Liver (tissue), 3 donors: ENCODE measurements around the gene KCNQ1.
A peak's percentile ranks its signal among the peaks of the same experiment; 100 is the strongest.

Experiments
- CTCF ChIP-seq: fragments of 150-350 bp; IDR thresholded peaks from 2 replicates; pipeline ENCODE4 v1.5.1; 2017; ENCODE audit warnings: improper control_type of control experiment, low read depth, low read length; ENCODE audit not compliant: missing input control
- MAX ChIP-seq: IDR thresholded peaks from 2 replicates; pipeline ENCODE4 v1.6.1; 2016; ENCODE audit warnings: antibody characterized with exemption
- NR2F2 ChIP-seq: IDR thresholded peaks from 2 replicates; pipeline ENCODE4 v1.6.1; 2016; ENCODE audit warnings: antibody characterized with exemption
- RAD21 ChIP-seq, 2 donors: IDR thresholded peaks; 2 replicates each; pipeline ENCODE4 v1.6.1; 2016; ENCODE audit warnings: antibody characterized with exemption in 2 of 2, mild to moderate bottlenecking in 2 of 2
- TAF1 ChIP-seq: conservative IDR thresholded peaks from 2 replicates; pipeline ENCODE4 v1.6.1; 2016; ENCODE audit warnings: antibody characterized with exemption, mild to moderate bottlenecking
- TF ChIP-seq, protein P1 (sequence below): IDR thresholded peaks from 2 replicates; pipeline ENCODE4 v1.6.1; 2016; ENCODE audit warnings: antibody characterized with exemption
- donor health status: healthy.
- donor health status: healthy.

DNA sequence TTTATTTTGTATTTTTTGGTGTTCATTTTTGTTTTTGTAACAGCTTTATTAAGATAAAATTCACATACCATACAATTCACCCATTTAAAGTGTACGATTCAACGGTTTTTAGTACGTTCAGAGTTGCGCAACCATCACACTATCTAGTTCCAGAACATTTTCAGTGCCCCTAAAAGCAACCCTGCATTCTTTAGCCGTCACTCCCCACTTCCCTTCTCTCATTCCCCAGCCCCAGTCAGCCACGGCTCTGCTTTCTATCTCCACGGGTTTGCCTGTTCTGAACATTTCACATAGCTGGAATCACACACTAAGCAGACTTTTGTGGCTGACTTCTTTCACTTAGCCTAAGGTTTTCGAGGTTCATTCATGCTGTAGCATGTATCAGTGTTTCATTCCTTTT is 264.6 kb downstream of the KCNQ1 start:
- TF ChIP-seq, protein P1, sequence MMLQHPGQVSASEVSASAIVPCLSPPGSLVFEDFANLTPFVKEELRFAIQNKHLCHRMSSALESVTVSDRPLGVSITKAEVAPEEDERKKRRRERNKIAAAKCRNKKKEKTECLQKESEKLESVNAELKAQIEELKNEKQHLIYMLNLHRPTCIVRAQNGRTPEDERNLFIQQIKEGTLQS: no peak
- TF ChIP-seq CTCF: no peak
- no peak for TF ChIP-seq RAD21 (IDR thresholded peaks at IDR 0.05)
- TF ChIP-seq MAX: no peak
- TF ChIP-seq TAF1: no peak
- peak; percentile 72 for TF ChIP-seq NR2F2
